GM12878 (cell line): ENCODE measurements around the gene PCDHB6. TPM values are rescaled to one million over a fixed set of nuclear protein-coding genes. Genes with fewer than 3 reads are reported as not detected.
"Not testable (repeated sequence)": the region's sequence is repeated elsewhere in the genome, so short reads cannot be mapped to it uniquely, and the experiment has no call there.

Experiments used
- ATAC-seq: fragments of 200-7000 bp; cut with Tn5 transposase; 3 replicates; pipeline ENCODE4 v1.9.1; 2020; ENCODE audit warnings: mild to moderate bottlenecking, moderate library complexity
- BruUV-seq: library from RNA; stranded (reverse); fragments of 400-500 nt; replicated peaks from 2 replicates; lab custom pipeline; 2021; lab: Mats Ljungman, UMichigan
- CTCF ChIA-PET: fragments of 300-600 bp; sonication (Branson Sonifier 250); formaldehyde crosslinking; extraction: SDS; loops from one replicate; lab custom pipeline; 2021; ENCODE audit warnings: inconsistent platforms; lab: Yijun Ruan, JAX
- POLR2A ChIA-PET: fragments of 350-600 bp; formaldehyde crosslinking; extraction: SDS; loops from one replicate; lab custom pipeline; 2021; ENCODE audit warnings: inconsistent platforms; lab: Charles Lee
- RAD21 ChIA-PET: fragments of 300-600 bp; sonication (Branson Sonifier 250); formaldehyde crosslinking; loops from one replicate; lab custom pipeline; 2023; ENCODE audit warnings: antibody characterized with exemption; ENCODE audit not compliant: unreplicated experiment; lab: Charles Lee
- SMC1A ChIA-PET: fragments of 300-600 bp; sonication (Branson Sonifier 250); formaldehyde crosslinking; loops from one replicate; lab custom pipeline; 2023; ENCODE audit not compliant: unreplicated experiment, uncharacterized antibody; lab: Charles Lee
- DNase-seq: peaks from one replicate; pipeline ENCODE4 v3.0.0-alpha.2; 2011; ENCODE audit warnings: low read depth, low spot score
- FAIRE-seq: peaks from 3 replicates; lab custom pipeline; 2011; peaks lifted over from hg19 to GRCh38; lab: Jason Lieb, UNC
- H2AFZ ChIP-seq: 2 replicates; pipeline ENCODE4 v1.6.0; 2011; ENCODE audit warnings: low read depth, low read length, control low read depth; ENCODE audit not compliant: control insufficient read depth
- H3K27ac ChIP-seq: 2 replicates; pipeline ENCODE4 v1.5.1; 2011; ENCODE audit warnings: control low read depth; ENCODE audit not compliant: control insufficient read depth, insufficient read depth
- H3K27me3 ChIP-seq, 2 experiments: replicated peaks in 1 of 2; 2 replicates each; pipeline versions ENCODE4 v1.6.0 to v1.6.1; 2011; ENCODE audit warnings: low read length in 1 of 2; ENCODE audit not compliant: control insufficient read depth in 2 of 2, insufficient read depth in 2 of 2
- H3K36me3 ChIP-seq, 2 experiments: 2 replicates each; pipeline ENCODE4 v1.5.1; 2011; ENCODE audit warnings: low read length in 1 of 2; ENCODE audit not compliant: control insufficient read depth in 2 of 2, insufficient read depth in 2 of 2
- H3K4me1 ChIP-seq: 2 replicates; pipeline ENCODE4 v1.6.1; 2011; ENCODE audit warnings: mild to moderate bottlenecking, low read length, moderate library complexity, mixed read lengths; ENCODE audit not compliant: control insufficient read depth, insufficient read depth
- H3K4me2 ChIP-seq: 2 replicates; pipeline ENCODE4 v1.6.0; 2011; ENCODE audit warnings: control low read depth; ENCODE audit not compliant: control insufficient read depth, insufficient read depth
- H3K4me3 ChIP-seq: fragments of 200-600 bp; sonication (generic); 2 replicates; pipeline ENCODE4 v1.5.1; 2016
- H3K79me2 ChIP-seq: 2 replicates; pipeline ENCODE4 v1.6.0; 2011; ENCODE audit warnings: low read length; ENCODE audit not compliant: control insufficient read depth, insufficient read depth
- H3K9ac ChIP-seq: 2 replicates; pipeline ENCODE4 v1.8.0; 2011; ENCODE audit warnings: low read length, control low read depth, mixed read lengths; ENCODE audit not compliant: control insufficient read depth, insufficient read depth
- H3K9me3 ChIP-seq: replicated peaks from 3 replicates; pipeline ENCODE4 v1.5.1; 2011; ENCODE audit warnings: mild to moderate bottlenecking, low read length; ENCODE audit not compliant: control insufficient read depth, insufficient read depth
- H4K20me1 ChIP-seq: 2 replicates; pipeline ENCODE4 v1.6.0; 2011; ENCODE audit not compliant: control insufficient read depth, insufficient read depth
- ATF3 ChIP-seq: IDR thresholded peaks from 2 replicates; pipeline ENCODE4 v1.6.1; 2011; ENCODE audit warnings: low read depth, mild to moderate bottlenecking, low read length, moderate library complexity, borderline replicate concordance; ENCODE audit errors: extremely low read depth
- TCF12 ChIP-seq: IDR thresholded peaks from 2 replicates; pipeline ENCODE4 v1.6.1; 2011; ENCODE audit warnings: low read depth, mild to moderate bottlenecking, low read length
- WGBS: methylation state at CpG from one replicate; pipeline ENCODE4 v1.1.6; 2016; ENCODE audit warnings: low lambda C conversion rate; ENCODE audit not compliant: insufficient replicate concordance, insufficient coverage; ENCODE audit errors: missing lambda C conversion rate; 5-methylcytosine and 5-hydroxymethylcytosine counted together
- in situ Hi-C: fragments of 300-500 bp; cut with MboI; formaldehyde crosslinking; loops from 9 replicates; pipeline ENCODE4 v1.14.3; 2018; ENCODE audit warnings: mixed read lengths
- intact Hi-C: fragments of 100-400 bp; cut with micrococcal nuclease; formaldehyde crosslinking; loops from one replicate; pipeline ENCODE4 v1.14.2; 2022; ENCODE audit not compliant: unreplicated experiment
- polyA plus RNA-seq, 11 experiments: library from polyadenylated mRNA; depleted of rRNA in 4 of 11; unstranded in 6 of 11; stranded (reverse) in 5 of 11; fragments of >200 nt; fragmentation: Nextera tagmentation in 4 of 11; fragmentation: Illumina TruSeq in 1 of 11; extraction: Ambion mirVana in 4 of 11; extraction: Trizol in 1 of 11; gene quantifications; 1 replicate in 1 of 11; 2 replicates in 10 of 11; pipeline versions ENCODE4 v1.2.1 to v1.2.3, GENCODE V29; 2011 to 2016; ENCODE audit warnings: inconsistent platforms in 2 of 11, missing spikeins in 2 of 11, low read depth in 1 of 11
- total RNA-seq, 4 experiments: library from RNA; depleted of rRNA in 3 of 4; stranded (reverse); fragments of >200 nt in 3 of 4; fragmentation: Illumina TruSeq in 1 of 4; extraction: Trizol in 1 of 4; gene quantifications; 2 replicates each; pipeline versions ENCODE4 v1.2.1 to v1.2.3, GENCODE V29; 2013 to 2021

The PCDHB6 gene
- total and polyA plus RNA-seq, 10 of the 15 experiments (the other 5 are each of a cell fraction or from before 2014, with no cell fraction given), result not detected

- H3K4me3 ChIP-seq, DNase-seq, H3K36me3 ChIP-seq, H3K79me2 ChIP-seq, CTCF ChIA-PET, intact Hi-C loops, H3K4me1 ChIP-seq, H3K27me3 ChIP-seq, H4K20me1 ChIP-seq, H3K27ac ChIP-seq, H3K9me3 ChIP-seq, RAD21 ChIA-PET, BruUV-seq, FAIRE-seq, H3K4me2 ChIP-seq, H3K9ac ChIP-seq, H2AFZ ChIP-seq, ATAC-seq, SMC1A ChIA-PET, POLR2A ChIA-PET: not testable (repeated sequence)
- WGBS, result 80% methylated on average over 65 of the region's 79 CpGs
- in situ Hi-C loops, result loop anchor here (5.0 kb wide), 1 partner anchor 38 kb away; the partner anchor contains the start of gene PCDHB13
Measured at GRCh38 chr5:141174291-141175104, 24.6 kb downstream of the PCDHB6 start.

GRCh38 chr5:141175933-141176332 lies 26.1 kb downstream of the PCDHB6 start:
- Histone ChIP-seq H3K27ac (no peak overlapping the region), H3K4me2 (no peak overlapping the region), H4K20me1 (no peaks in the 10 kb centered on the region), H3K36me3 (no peaks in the 10 kb centered on the region), H3K27me3 (no peaks in the 10 kb centered on the region), H3K79me2 (no peaks in the 10 kb centered on the region), H3K9ac (no peak overlapping the region), H3K4me3 (no peak overlapping the region), H3K4me1 (no peaks in the 10 kb centered on the region), H2AFZ (no peak overlapping the region), H3K9me3 (no peaks in the 10 kb centered on the region; the same call in 2 of the 3 replicates)
- ChIA-PET RAD21 (no interaction called here), CTCF (no interaction called here), POLR2A (no interaction called here), SMC1A (no interaction called here)
- no peak for ATAC-seq
- in situ Hi-C loops (loop anchor here (5.0 kb wide), 1 partner anchor 36 kb away; the partner anchor contains the start of gene PCDHB13), intact Hi-C loops (no loop called here)
- FAIRE-seq, result no peak
- WGBS, result 70% methylated on average over 1 of the region's 1 CpG
- no TSS peak for BruUV-seq
- TF ChIP-seq TCF12 (no peak), ATF3 (no peak)
- DNase-seq, result no peak

- 26% methylated on average over 12 of the region's 18 CpGs for WGBS
- H3K27ac ChIP-seq, H3K36me3 ChIP-seq, H3K9me3 ChIP-seq, H3K79me2 ChIP-seq, H2AFZ ChIP-seq, H3K4me3 ChIP-seq, SMC1A ChIA-PET, DNase-seq, POLR2A ChIA-PET, ATAC-seq, intact Hi-C loops, H4K20me1 ChIP-seq, H3K4me2 ChIP-seq, CTCF ChIA-PET, RAD21 ChIA-PET, H3K4me1 ChIP-seq, H3K9ac ChIP-seq, H3K27me3 ChIP-seq, FAIRE-seq, BruUV-seq: not testable (repeated sequence)
- in situ Hi-C loops, result loop anchor here (5.0 kb wide), 1 partner anchor 35 kb away; the partner anchor contains the start of gene PCDHB13
Measured at GRCh38 chr5:141177577-141178191, 27.8 kb downstream of the PCDHB6 start, which contains the start of gene PCDHB8. Gene PCDHB8, plus strand, starts transcription at chr5:141177790. Its CDS starts 245 bp downstream, at chr5:141178035.
